K562 (cell line): ENCODE measurements around the gene EIF1B. TPM values are rescaled to one million over a fixed set of nuclear protein-coding genes. Genes with fewer than 3 reads are reported as not detected.
A peak's percentile ranks its signal among the peaks of the same experiment; 100 is the strongest.

Source experiments
- ATF7 ChIP-seq: fragments of 450-650 bp; IDR thresholded peaks from 2 replicates; pipeline ENCODE4 v1.7.1; 2014; ENCODE audit warnings: mild to moderate bottlenecking, moderate library complexity
- BHLHE40 ChIP-seq: IDR thresholded peaks from 2 replicates; pipeline ENCODE4 v1.6.1; 2011; ENCODE audit warnings: low read length, improper control_type of control experiment
- C11orf30 ChIP-seq: fragments of 450-650 bp; IDR thresholded peaks from 2 replicates; pipeline ENCODE4 v1.6.1; 2016; ENCODE audit warnings: low read depth, mild to moderate bottlenecking
- CEBPB ChIP-seq: fragments of 450-650 bp; IDR thresholded peaks from 2 replicates; pipeline ENCODE4 v1.6.1; 2016; ENCODE audit warnings: missing genetic modification characterization, missing compliant biosample characterization
- CHD1 ChIP-seq: fragments of 200-600 bp; sonication (generic); IDR thresholded peaks from one replicate; pipeline ENCODE4 v1.6.1; 2012; ENCODE audit warnings: mild to moderate bottlenecking, moderate library complexity, low read length, inconsistent platforms
- ETS2 ChIP-seq: IDR thresholded peaks from 2 replicates; pipeline ENCODE4 v1.6.1; 2016; ENCODE audit warnings: borderline replicate concordance, missing genetic modification characterization, mild to moderate bottlenecking, moderate library complexity, missing compliant biosample characterization; ENCODE audit not compliant: poor library complexity, severe bottlenecking
- HDGF ChIP-seq: fragments of 450-650 bp; IDR thresholded peaks from 2 replicates; pipeline ENCODE4 v1.6.1; 2016
- NR2F6 ChIP-seq: fragments of 450-650 bp; formaldehyde crosslinking; IDR thresholded peaks from 2 replicates; pipeline ENCODE4 v1.4.0; 2020; ENCODE audit warnings: mild to moderate bottlenecking
- POLR2AphosphoS5 ChIP-seq: IDR thresholded peaks from 2 replicates; pipeline ENCODE4 v1.6.1; 2011; ENCODE audit warnings: mild to moderate bottlenecking, low read depth, low read length, moderate library complexity; ENCODE audit not compliant: control insufficient read depth, insufficient read depth
- TAF7 ChIP-seq: fragments of 450-650 bp; IDR thresholded peaks from 2 replicates; pipeline ENCODE4 v1.6.1; 2016; ENCODE audit warnings: missing genetic modification characterization, missing compliant biosample characterization
- TEAD2 ChIP-seq: fragments of 450-650 bp; IDR thresholded peaks from 2 replicates; pipeline ENCODE4 v1.6.1; 2016; ENCODE audit warnings: missing genetic modification characterization, control low read depth, missing compliant biosample characterization
- TGIF2 ChIP-seq: sonication (generic); formaldehyde crosslinking; IDR thresholded peaks from 2 replicates; pipeline ENCODE4 v1.8.1; 2022; ENCODE audit warnings: mild to moderate bottlenecking, missing genetic modification reagents, moderate library complexity
- YY1 ChIP-seq, 3 experiments: IDR thresholded peaks; 2 replicates each; pipeline ENCODE4 v1.6.1; 2011; ENCODE audit warnings: low read length in 2 of 3, mild to moderate bottlenecking in 2 of 3, moderate library complexity in 2 of 3, borderline replicate concordance in 1 of 3, control low read depth in 1 of 3, low read depth in 1 of 3; ENCODE audit not compliant: insufficient read depth in 3 of 3, insufficient replicate concordance in 2 of 3, control insufficient read depth in 1 of 3, insufficient read length in 1 of 3; ENCODE audit errors: extremely low read depth in 1 of 3
- ZNF274 ChIP-seq: IDR thresholded peaks from 2 replicates; pipeline ENCODE4 v1.6.1; 2011; ENCODE audit warnings: low read depth, mild to moderate bottlenecking, low read length, moderate library complexity, borderline replicate concordance
- ZNF76 ChIP-seq: fragments of 250-450 bp; sonication (Bioruptor Pico); IDR thresholded peaks from 2 replicates; pipeline ENCODE4 v1.4.0; 2020; ENCODE audit warnings: mild to moderate bottlenecking, moderate library complexity, borderline replicate concordance
- polyA plus RNA-seq, 8 experiments: library from polyadenylated mRNA; depleted of rRNA in 4 of 8; stranded (reverse) in 5 of 8; unstranded in 3 of 8; fragments of >200 nt; fragmentation: Nextera tagmentation in 2 of 8; fragmentation: Illumina TruSeq in 1 of 8; extraction: Ambion mirVana in 2 of 8; extraction: Trizol in 1 of 8; gene quantifications; 2 replicates each; pipeline versions ENCODE4 v1.2.1 to v1.2.3, GENCODE V29; 2011 to 2014; ENCODE audit warnings: inconsistent platforms in 1 of 8, missing spikeins in 1 of 8
- total RNA-seq, 7 experiments: library from RNA; depleted of rRNA in 6 of 7; stranded (reverse); fragments of >200 nt in 6 of 7; fragmentation: Illumina TruSeq in 2 of 7; extraction: Trizol in 2 of 7; gene quantifications; 2 replicates each; pipeline versions ENCODE4 v1.2.1 to v1.2.3, GENCODE V29; 2011 to 2021; ENCODE audit warnings: low replicate concordance in 1 of 7
- TF ChIP-seq, protein P1 (sequence below), 2 experiments: fragments of 450-650 bp; IDR thresholded peaks; 2 replicates each; pipeline ENCODE4 v1.6.1; 2018; ENCODE audit warnings: mild to moderate bottlenecking in 2 of 2, low read depth in 1 of 2; ENCODE audit not compliant: partially characterized antibody in 2 of 2

Gene EIF1B
- total and polyA plus RNA-seq, 9 of the 15 experiments (the other 6 are each of a cell fraction or from before 2014, with no cell fraction given), result 18.1 to 184 (median 78.9) TPM

DNA sequence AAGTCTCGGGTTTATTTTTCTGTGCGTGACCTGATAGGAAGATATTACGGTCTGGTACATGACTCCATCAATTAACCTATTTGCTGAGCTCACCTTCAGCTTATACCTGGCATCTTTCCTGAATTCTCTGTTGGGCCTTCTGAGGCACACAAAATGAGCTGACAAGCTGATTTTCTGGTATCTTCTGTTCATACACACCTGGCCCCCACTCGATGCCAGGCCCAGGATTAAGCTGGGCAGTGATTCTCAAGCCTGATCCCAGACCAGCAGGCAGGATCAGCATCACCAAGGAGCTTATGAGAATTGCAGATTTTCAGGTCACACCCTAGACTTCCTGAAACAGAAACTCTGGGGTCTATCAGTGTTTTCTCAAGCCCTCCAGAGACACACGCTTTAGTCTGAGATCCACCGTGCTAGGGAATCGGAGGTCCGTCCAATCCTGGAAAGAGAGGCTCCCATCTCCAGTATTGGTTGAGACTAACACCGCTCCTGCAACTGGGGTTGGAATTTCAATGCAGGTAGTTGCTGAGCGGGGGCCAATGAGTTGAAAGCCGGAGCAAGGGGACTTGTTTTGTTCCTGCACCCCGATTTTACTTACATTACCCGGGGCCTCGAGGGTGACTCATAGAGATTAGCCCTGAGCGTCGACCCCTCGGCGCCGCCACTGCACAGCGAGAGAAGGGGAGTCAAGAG is 636 bp upstream of the EIF1B start (continued):
- TF ChIP-seq ETS2 (no peak), ATF7 (no peak), ZNF274 (no peak), CEBPB (tag) (no peak), TAF7 (tag) (peak; percentile 62; the same call in 1 of the 2 replicates), TGIF2 (no peak), POLR2AphosphoS5 (no peak), BHLHE40 (no peak), C11orf30 (peak; percentile 53), ZNF76 (CRISPR knock-in tag) (no peak), TEAD2 (tag) (peak; percentile 78), YY1 (IDR thresholded peaks at IDR 0.05; ENCODE audit: borderline replicate concordance in 1 of 3, control insufficient read depth in 1 of 3, extremely low read depth in 1 of 3, insufficient read depth in 3 of 3, insufficient read length in 1 of 3, insufficient replicate concordance in 2 of 3, low read depth in 1 of 3, low read length in 2 of 3) (no peak), NR2F6 (CRISPR knock-in tag) (peak; percentile 77; the same call in 1 of the 2 replicates), HDGF (no peak), CHD1 (no peak)
- TF ChIP-seq, protein P1, sequence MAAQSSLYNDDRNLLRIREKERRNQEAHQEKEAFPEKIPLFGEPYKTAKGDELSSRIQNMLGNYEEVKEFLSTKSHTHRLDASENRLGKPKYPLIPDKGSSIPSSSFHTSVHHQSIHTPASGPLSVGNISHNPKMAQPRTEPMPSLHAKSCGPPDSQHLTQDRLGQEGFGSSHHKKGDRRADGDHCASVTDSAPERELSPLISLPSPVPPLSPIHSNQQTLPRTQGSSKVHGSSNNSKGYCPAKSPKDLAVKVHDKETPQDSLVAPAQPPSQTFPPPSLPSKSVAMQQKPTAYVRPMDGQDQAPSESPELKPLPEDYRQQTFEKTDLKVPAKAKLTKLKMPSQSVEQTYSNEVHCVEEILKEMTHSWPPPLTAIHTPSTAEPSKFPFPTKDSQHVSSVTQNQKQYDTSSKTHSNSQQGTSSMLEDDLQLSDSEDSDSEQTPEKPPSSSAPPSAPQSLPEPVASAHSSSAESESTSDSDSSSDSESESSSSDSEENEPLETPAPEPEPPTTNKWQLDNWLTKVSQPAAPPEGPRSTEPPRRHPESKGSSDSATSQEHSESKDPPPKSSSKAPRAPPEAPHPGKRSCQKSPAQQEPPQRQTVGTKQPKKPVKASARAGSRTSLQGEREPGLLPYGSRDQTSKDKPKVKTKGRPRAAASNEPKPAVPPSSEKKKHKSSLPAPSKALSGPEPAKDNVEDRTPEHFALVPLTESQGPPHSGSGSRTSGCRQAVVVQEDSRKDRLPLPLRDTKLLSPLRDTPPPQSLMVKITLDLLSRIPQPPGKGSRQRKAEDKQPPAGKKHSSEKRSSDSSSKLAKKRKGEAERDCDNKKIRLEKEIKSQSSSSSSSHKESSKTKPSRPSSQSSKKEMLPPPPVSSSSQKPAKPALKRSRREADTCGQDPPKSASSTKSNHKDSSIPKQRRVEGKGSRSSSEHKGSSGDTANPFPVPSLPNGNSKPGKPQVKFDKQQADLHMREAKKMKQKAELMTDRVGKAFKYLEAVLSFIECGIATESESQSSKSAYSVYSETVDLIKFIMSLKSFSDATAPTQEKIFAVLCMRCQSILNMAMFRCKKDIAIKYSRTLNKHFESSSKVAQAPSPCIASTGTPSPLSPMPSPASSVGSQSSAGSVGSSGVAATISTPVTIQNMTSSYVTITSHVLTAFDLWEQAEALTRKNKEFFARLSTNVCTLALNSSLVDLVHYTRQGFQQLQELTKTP (IDR thresholded peaks at IDR 0.05; ENCODE audit: low read depth in 1 of 2, partially characterized antibody in 2 of 2), result peak in 1 of 2 experiments; percentile 24
